ENCODE data around the gene PRKG1. TPM values are rescaled to one million over a fixed set of nuclear protein-coding genes. Genes with fewer than 3 reads are reported as not detected.
"Not testable (repeated sequence)": the region's sequence is repeated elsewhere in the genome, so short reads cannot be mapped to it uniquely, and the experiment has no call there.

Gene PRKG1
- total RNA-seq, 1 experiment from 2014 or later = 0.21 TPM

DNA sequence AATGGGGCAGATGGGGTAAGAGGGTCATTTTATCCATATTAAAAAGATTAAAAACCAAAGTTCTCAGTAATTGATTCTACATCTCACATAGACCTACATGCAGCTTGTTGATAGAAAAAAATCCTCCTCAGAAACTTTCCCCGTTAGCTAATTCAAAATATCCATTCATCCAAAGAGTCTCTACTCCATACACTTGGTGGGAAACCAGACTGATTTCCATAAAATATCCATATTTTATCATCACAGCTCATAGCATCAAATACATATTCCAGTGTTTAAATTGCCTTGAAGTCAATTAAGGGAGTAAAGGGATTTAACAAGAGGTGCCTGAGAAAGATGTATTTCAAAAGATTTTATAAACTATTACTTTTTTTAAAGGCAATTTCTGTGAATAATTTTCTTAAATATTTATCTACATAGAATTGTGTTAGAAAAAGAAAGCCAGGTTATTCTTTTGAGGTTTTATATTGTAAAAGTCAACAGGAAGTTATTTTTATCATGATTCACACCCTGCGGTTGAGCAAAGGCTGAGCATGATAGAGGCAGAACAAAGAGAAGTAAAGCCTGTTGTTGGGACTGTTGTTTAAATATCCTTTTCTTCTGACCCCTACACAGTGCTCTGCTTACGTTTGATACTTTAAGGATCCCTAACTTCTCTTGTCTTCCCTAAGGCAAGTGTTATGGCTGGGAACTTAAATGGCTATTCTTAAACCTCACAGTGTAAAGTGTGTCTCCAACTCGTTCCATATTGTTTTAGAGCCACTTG lies 266.7 kb downstream of the PRKG1 start:
- DNase-seq = no peak
- H3K4me1 Mint-ChIP-seq (ENCODE audit: low read depth, unreplicated experiment) = no peaks in the 10 kb centered on the region
- CTCF ChIA-PET = no interaction called here
- intact Hi-C loops (cut with micrococcal nuclease; ENCODE audit: unreplicated experiment) = no loop called here
- H3K36me3 Mint-ChIP-seq (ENCODE audit: insufficient read depth, unreplicated experiment) = no peaks in the 10 kb centered on the region
- no peak overlapping the region for H3K27ac Mint-ChIP-seq (ENCODE audit: unreplicated experiment)
- TF ChIP-seq, protein P1, sequence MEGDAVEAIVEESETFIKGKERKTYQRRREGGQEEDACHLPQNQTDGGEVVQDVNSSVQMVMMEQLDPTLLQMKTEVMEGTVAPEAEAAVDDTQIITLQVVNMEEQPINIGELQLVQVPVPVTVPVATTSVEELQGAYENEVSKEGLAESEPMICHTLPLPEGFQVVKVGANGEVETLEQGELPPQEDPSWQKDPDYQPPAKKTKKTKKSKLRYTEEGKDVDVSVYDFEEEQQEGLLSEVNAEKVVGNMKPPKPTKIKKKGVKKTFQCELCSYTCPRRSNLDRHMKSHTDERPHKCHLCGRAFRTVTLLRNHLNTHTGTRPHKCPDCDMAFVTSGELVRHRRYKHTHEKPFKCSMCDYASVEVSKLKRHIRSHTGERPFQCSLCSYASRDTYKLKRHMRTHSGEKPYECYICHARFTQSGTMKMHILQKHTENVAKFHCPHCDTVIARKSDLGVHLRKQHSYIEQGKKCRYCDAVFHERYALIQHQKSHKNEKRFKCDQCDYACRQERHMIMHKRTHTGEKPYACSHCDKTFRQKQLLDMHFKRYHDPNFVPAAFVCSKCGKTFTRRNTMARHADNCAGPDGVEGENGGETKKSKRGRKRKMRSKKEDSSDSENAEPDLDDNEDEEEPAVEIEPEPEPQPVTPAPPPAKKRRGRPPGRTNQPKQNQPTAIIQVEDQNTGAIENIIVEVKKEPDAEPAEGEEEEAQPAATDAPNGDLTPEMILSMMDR (IDR thresholded peaks at IDR 0.05; ENCODE audit: unreplicated experiment) = no peak
- no peaks in the 10 kb centered on the region for H3K9me3 Mint-ChIP-seq (ENCODE audit: low read depth, unreplicated experiment)
- no peaks in the 10 kb centered on the region for H3K27me3 Mint-ChIP-seq (ENCODE audit: unreplicated experiment)
- H3K4me3 Mint-ChIP-seq (ENCODE audit: low read depth, unreplicated experiment) = no peak overlapping the region
- BruUV-seq (replicated peaks) = no TSS peak

- intact Hi-C loops (cut with micrococcal nuclease; ENCODE audit: unreplicated experiment); H3K9me3 Mint-ChIP-seq (ENCODE audit: low read depth, unreplicated experiment); H3K27me3 Mint-ChIP-seq (ENCODE audit: unreplicated experiment); H3K4me3 Mint-ChIP-seq (ENCODE audit: low read depth, unreplicated experiment); CTCF ChIA-PET; H3K4me1 Mint-ChIP-seq (ENCODE audit: low read depth, unreplicated experiment); H3K27ac Mint-ChIP-seq (ENCODE audit: unreplicated experiment); H3K36me3 Mint-ChIP-seq (ENCODE audit: insufficient read depth, unreplicated experiment); DNase-seq; BruUV-seq (replicated peaks): not testable (repeated sequence)
Measured at GRCh38 chr10:51341745-51342144, 267.5 kb downstream of the PRKG1 start.

GRCh38 chr10:51342381-51342780 lies 268.1 kb downstream of the PRKG1 start:
- H3K4me1 Mint-ChIP-seq (ENCODE audit: low read depth, unreplicated experiment) = no peaks in the 10 kb centered on the region
- no peaks in the 10 kb centered on the region for H3K9me3 Mint-ChIP-seq (ENCODE audit: low read depth, unreplicated experiment)
- no peak for DNase-seq
- BruUV-seq (replicated peaks) = no TSS peak
- H3K27me3 Mint-ChIP-seq (ENCODE audit: unreplicated experiment) = no peaks in the 10 kb centered on the region
- TF ChIP-seq, protein P1 (IDR thresholded peaks at IDR 0.05; ENCODE audit: unreplicated experiment) = no peak
- no peak overlapping the region for H3K27ac Mint-ChIP-seq (ENCODE audit: unreplicated experiment)
- intact Hi-C loops (cut with micrococcal nuclease; ENCODE audit: unreplicated experiment) = no loop called here
- CTCF ChIA-PET = interaction anchor here (0.6 kb wide), 1 partner anchor 136 kb away, joined by 3 read pairs; no protein-coding TSS in a partner anchor
- H3K4me3 Mint-ChIP-seq (ENCODE audit: low read depth, unreplicated experiment) = no peak overlapping the region
- no peaks in the 10 kb centered on the region for H3K36me3 Mint-ChIP-seq (ENCODE audit: insufficient read depth, unreplicated experiment)

DNA sequence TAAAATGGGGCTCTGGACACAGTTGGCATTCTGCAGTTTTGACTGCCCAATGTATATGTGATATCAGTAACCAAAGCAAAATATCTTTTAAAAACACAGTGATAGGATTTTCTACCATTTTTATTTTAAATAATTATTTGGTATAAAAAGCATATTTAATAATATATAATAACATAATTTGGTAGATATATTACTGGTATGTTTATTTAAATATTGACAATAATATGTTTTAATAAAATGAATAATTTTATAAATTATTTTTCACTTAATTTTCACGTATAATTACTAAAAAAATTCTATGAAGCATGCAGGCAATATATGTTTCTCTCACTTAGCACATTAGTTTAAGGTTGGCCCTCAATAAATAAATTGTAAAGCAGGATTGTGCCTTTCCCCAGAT lies 269.1 kb downstream of the PRKG1 start:
- Mint-ChIP-seq H3K9me3 (ENCODE audit: low read depth, unreplicated experiment) (no peaks in the 10 kb centered on the region), H3K27ac (ENCODE audit: unreplicated experiment) (no peak overlapping the region), H3K36me3 (ENCODE audit: insufficient read depth, unreplicated experiment) (no peaks in the 10 kb centered on the region), H3K4me3 (ENCODE audit: low read depth, unreplicated experiment) (no peak overlapping the region), H3K4me1 (ENCODE audit: low read depth, unreplicated experiment) (no peaks in the 10 kb centered on the region), H3K27me3 (ENCODE audit: unreplicated experiment) (no peaks in the 10 kb centered on the region)
- no TSS peak for BruUV-seq (replicated peaks)
- no peak for DNase-seq
- CTCF ChIA-PET = no interaction called here
- intact Hi-C loops (cut with micrococcal nuclease; ENCODE audit: unreplicated experiment) = no loop called here
- TF ChIP-seq, protein P1 (IDR thresholded peaks at IDR 0.05; ENCODE audit: unreplicated experiment) = no peak

DNA sequence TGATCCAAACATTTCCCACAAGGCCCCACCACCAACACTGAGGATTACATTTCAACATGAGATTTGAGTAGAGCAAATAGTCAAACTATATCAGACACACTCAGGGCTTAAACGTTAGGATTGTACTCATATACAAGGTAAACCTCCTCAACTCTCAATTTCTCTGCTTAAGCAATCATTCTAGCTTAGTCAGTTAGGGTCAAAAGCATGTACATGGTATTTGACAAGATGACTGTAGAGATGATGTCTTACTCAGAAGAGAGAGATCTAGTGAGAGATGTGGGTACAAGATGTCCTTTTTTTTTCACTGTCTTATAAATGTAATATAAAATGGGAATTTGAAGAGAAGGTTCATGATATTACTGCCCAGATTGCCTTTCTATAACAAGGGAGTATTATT lies 270.1 kb downstream of the PRKG1 start:
- no peaks in the 10 kb centered on the region for H3K36me3 Mint-ChIP-seq (ENCODE audit: insufficient read depth, unreplicated experiment)
- no peaks in the 10 kb centered on the region for H3K27me3 Mint-ChIP-seq (ENCODE audit: unreplicated experiment)
- DNase-seq = no peak
- intact Hi-C loops (cut with micrococcal nuclease; ENCODE audit: unreplicated experiment) = no loop called here
- no peak overlapping the region for H3K4me3 Mint-ChIP-seq (ENCODE audit: low read depth, unreplicated experiment)
- CTCF ChIA-PET = no interaction called here
- TF ChIP-seq, protein P1 (IDR thresholded peaks at IDR 0.05; ENCODE audit: unreplicated experiment) = no peak
- no peaks in the 10 kb centered on the region for H3K4me1 Mint-ChIP-seq (ENCODE audit: low read depth, unreplicated experiment)
- no TSS peak for BruUV-seq (replicated peaks)
- H3K27ac Mint-ChIP-seq (ENCODE audit: unreplicated experiment) = no peak overlapping the region
- H3K9me3 Mint-ChIP-seq (ENCODE audit: low read depth, unreplicated experiment) = no peaks in the 10 kb centered on the region
